Hematopoietic multipotent progenitor cell treated with erythropoietin and hydrocortisone succinate and interleukin-3 and kit ligand, for 4 days (in vitro differentiated cells): ENCODE measurements around the gene SVOPL.

Source experiments
- DNase-seq: peaks from one replicate; pipeline ENCODE4 v3.0.0-alpha.2; 2015

SVOPL gene

DNA sequence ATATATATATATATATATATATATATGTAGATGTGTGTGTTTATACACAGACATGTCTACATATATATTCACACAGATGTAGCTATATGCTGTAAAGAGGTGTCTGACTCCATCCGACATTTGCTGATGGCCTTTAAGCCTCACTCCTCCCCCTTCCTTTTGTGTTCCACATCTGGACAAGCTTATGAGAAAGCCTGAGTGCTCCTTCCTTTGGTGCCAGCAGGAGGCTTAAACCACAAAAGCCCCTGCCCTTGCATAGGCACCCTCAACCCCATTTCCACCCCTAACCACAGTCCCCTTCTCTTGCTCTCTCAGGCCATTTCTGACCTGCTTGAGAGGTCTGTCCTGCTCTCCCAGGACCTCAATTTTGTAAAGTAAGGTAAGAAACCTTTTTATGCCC lies 98.7 kb downstream of the SVOPL start:
- DNase-seq = peak; percentile 73

DNA sequence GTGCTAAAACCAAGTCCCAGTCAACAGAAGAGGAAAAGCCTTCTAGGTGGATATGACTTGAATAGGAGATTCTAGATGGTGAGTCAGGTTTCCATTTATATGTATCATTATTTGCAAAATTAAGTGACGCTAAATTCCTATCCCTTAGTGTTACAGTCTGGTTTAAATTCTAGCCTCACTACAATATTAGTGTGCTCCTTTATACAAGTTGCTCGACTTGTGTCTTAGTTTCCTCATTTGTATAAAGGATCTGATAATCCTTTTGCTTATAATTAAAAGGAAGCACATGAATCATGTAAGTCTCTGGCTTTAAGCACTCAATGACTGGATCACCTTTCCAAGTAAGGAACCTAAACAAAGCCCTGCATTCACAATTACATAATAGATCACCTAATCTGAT lies 105.7 kb downstream of the SVOPL start:
- DNase-seq = no peak

DNA sequence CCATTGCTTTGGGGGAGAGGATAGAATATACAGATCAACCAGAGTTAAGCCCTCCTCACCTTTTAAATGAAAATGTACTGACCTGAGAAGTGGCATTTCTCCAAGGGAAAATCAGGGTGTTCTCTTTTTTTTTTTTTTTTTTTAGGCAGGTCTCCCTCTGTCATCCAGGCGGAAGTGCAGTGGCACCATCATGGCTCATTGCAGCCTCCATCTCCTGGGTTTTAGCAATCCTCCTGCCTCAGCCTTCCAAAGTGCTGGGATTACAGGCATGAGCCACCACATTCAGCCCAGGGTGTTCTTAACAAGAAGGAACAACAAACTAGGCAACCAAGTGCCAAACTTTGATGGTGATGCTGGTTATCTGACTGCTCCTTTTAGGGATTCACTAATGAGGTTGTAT lies 111.0 kb downstream of the SVOPL start:
- no peak for DNase-seq

DNA sequence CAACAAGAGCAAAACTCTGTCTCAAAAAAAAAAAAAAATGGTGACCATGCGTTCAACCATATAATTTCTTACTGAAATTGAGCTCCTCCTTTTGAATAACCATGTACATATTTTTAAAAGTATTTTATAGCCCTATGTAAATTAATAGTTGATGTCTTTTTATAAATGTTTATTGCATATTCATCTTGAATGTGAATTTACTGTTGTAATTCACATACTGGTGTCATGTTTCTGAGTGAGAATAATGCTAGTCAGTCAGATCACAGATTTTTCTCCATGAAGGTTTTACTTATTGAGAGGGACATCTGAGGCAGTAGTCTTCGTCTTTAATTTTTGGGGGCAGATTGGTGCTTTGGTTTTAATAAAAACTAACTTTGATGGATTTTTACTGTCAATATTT lies 112.2 kb downstream of the SVOPL start:
- no peak for DNase-seq

DNA sequence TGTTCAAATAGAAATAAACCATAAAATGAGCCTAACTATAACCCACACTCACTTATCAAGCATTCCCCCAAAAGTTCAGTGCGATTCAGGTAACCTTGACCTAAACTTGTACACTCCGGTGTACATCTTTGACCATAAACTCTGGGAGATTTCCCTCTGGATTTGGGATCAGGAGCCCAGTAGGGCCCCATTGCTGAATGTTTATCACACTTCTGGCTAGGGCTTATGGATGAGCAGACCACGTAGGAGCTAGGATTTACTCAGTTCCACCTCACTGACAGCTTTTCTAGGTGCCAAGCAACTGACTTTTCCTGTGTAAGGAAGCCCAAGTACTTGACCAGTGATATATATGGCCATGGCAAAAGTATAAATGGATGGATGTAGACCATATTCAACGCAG lies 113.7 kb downstream of the SVOPL start:
- DNase-seq = no peak

DNA sequence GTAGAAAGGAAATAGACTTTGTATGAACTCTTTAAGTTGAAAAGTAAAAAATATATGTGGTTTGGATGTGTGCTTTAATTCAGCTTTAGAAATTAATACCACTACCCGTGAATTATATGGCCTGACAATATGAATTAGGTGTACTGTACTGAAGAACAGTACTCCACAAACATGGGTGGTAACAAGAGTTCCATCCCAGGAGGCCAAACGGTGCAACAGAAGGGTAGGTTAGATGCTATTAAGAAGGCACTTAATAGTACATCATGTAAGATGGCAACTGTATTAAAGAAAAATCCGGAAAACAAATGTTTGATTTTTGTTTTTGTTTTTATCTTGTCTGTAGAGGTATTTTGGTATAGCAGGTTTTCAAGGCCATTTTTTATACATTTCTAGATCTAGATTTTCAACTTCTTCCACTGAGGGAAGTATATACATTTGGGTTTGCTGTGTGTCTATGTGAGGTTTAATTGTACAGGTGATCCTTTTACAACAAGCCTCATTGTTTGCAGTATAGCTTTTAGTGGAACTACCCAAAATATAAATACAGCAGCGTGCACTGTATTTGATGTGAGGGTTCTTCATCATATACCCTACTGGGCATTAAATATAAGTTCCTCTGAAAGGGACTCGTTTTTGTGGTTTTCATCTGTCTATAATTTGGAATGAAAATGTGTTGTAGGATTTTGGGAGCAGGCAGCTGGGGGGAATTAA lies 115.7 kb downstream of the SVOPL start:
- DNase-seq = no peak

DNA sequence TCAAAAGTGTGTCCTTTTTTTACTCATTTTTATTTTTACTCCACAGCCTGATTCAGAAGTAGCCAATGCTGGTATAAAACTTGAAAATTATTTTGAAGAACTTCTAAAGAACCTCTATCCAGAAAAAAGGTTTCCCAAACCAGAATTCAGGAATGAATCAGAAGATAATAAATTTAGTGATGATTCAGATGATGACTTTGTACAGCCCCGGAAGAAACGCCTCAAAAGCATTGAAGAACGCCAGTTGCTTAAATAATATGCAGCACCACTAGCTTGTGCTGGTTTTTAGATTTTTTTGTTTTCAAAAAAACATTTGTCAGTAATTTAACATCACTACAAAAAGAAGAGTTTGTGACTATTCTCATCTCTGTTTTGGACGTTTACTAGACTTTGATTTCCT lies 116.5 kb downstream of the SVOPL start:
- no peak for DNase-seq

DNA sequence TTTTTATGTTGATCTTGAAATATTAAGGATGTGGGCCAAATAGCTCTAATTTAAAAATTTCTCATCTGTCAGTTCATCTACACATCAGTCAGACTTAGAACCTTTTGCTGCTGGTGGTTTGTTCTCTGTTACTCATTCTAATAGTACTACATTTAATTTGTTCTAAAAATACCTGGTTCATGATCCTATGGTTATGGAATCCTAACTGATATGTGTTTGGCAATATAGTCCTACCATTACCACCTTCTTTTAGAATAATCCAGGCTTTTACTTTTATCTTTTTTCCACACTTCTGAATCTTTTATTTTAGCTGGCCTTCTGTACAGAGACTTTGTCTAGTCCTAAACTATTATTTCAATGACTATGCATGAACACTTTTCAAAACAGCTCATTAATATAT lies 116.9 kb downstream of the SVOPL start:
- no peak for DNase-seq

DNA sequence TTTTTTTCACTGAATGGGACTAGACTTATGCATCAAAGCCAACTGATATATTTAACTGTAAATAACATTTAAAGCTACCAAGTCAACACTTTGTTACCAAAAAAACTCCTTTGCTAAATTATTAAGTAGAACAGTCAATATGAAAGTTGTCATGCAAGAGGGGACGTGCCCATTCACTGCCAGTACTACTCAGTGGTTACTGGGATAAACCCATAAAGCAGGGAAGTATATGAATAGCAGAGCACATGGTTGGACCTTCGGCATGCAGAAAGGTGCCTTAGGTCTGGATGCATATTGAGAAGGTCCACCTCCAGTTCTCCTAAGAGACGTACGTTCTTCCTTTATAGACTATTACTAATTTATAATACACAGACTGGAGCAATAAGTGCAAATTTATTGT lies 120.1 kb downstream of the SVOPL start:
- no peak for DNase-seq

DNA sequence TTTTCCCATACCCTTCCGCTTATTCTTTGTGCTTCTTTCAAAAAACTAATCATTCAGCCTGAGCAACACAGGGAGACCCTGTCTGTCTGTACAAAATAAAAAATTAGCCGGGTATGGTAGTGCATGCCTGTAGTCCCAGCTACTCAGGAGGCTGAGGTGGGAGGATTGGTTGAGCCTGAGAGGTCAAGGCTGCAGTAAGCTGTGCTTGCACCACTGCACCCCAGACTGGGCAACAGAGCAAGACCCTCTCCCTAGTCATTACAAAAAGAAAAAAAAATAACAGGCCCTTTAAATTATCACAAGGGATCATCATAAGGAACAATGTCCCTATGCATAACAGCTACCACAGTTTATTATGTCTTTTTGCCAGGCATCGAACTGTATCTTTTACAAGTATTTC lies 121.5 kb downstream of the SVOPL start:
- no peak for DNase-seq

DNA sequence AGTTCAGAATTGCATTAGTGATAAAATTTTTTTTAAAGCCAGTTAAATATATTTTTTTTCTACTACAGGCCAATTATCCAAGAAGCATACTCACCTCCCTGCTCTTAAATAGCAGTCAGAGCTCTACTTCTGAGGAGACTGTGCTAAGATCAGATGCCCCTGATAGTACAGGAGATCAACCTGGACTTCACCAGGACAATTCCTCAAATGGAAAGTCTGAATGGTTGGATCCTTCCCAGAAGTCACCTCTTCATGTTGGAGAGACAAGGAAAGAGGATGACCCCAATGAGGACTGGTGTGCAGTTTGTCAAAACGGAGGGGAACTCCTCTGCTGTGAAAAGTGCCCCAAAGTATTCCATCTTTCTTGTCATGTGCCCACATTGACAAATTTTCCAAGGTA lies 122.0 kb downstream of the SVOPL start:
- no peak for DNase-seq

DNA sequence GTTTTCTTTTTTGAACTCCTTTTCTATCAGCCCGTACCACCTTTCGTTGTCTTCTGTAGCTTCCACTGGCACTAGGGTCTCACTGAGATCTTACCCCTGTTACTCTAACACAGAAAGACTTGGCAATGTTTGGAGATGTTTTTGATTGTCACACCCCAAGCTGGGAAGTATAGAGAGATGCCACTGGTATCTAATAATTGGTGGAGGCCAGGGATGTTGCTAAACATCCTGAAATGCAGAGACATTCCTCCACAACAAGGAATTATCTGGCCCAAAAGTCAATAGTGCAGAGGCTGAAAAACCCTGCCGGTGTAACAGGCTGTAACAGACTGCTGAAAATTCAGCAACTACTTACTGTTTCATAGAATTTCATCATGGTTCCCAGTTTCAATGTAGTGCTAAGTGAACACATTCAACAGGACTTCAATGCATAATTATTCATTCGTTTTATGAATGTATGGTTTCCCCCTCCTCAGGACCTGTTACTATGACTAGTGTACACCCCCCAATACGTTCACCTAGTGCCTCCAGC lies 125.2 kb downstream of the SVOPL start:
- no peak for DNase-seq

DNA sequence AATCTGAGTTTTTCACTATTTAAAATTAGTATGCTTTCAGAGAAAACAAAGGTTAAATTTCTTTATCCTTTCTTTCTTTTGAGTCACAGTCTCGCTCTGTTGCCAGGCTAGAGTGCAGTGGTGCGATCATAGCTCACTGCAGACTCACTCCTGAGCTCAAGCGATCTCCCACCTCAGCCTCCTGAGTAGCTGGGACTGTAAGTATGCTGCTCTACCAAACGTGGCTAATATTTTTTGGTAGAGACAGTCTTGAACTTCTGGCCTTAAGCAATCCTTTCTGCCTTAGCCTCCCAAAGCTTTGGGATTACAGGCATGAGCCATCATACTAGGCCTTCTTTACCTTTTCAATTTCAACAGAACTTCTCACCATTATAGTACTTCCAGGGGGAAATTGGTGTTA lies 127.4 kb downstream of the SVOPL start:
- no peak for DNase-seq

DNA sequence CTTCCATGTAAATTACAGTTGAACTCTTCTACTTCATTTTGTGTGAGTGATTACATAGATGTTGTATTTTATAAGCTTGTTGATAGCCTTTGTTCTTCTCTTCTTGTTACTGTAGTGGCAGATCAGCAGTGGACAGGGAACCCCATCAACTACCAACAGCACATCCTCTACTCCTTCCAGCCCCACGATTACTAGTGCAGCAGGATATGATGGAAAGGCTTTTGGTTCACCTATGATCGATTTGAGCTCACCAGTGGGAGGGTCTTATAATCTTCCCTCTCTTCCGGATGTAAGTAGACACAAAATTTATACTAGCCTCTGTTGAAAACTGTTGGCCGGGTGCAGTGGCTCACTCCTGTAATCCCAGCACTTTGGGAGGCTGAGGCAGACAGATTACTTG lies 130.4 kb downstream of the SVOPL start:
- no peak for DNase-seq

DNA sequence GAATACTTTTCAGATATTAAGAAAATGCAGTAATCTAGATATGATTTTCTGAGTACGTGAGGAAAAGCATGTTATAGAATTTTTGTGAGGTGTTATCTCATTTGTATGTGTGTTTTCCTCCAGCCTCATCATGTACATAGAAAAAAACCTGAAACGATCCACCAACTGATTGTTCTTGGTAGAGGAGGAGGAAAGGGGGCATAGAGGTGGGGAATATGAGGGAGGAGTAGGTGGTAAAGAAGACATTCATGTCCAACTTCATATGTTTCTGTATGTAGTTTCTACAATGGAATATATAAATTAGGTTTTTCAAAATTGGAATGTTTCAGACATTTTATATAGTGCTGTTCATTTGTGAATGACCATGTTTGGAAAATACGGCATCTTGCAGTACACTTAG lies 131.7 kb downstream of the SVOPL start:
- no peak for DNase-seq

DNA sequence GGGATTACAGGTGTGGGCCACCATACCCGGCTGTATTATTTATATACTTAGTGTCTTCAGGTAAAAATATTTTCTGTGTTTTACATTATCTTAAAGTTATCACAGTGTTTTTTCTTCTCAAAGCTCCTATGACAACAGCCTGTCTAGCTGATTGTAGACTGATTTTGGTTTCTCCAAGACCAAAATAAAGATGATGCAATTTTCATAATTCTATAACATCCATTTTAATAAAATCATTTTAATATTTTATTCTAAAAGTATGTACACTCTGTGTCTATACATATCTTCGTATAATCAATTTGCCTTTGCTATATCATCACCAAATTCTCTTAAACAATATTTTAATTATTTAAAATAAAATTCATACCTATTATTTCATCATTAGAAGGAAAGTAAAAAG lies 132.5 kb downstream of the SVOPL start:
- no peak for DNase-seq

DNA sequence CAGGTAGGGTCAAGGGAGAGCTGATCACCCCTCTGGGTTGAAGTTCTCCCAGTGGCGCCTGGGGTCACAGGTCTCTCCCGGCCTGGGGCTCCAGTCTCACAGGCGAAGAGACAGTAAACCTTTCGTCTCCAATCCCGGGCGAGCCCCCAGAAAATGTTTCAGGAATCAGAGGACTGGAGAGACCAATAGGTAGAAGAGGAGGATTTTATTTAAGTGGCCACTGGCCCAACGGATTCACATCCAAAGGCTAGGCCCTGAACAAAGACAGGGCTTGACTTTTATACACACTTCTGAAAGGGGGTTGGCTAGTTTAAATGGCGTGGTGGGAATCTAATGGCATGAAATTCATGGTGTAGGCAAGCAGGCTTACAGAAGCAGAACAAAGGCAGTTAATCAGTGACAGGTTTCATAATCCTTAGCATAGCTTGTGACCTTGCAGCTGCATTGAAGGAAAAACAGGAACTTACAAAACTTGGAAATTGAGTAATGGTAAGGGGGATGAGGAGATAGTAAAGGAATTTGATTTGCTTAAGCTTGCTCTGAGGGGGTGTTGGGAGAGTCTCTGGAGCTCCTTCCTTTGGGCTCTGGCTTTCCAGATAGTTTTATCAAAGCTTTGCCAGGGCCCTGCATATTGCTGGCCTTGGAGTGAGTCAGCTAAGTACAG lies 135.6 kb downstream of the SVOPL start:
- DNase-seq = peak; percentile 65

DNA sequence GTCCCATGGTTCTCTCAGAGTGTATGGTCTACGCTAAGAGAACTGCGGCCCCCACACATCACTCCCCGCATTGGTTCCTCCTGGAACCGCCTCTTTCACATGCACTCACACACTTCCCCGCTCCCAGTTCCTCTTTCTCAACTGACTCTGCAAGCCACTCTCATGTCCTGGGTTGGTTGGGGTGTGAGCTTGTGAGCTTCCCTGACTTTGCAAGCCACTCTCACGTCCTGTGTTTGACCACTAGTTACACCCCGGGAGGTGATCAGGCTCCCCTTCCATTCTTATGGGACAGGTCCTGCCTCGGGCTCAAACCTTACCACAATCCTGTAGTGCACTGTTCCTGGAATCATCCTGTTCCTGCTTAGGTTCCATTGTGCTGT lies 136.1 kb downstream of the SVOPL start:
- peak; percentile 36 for DNase-seq

DNA sequence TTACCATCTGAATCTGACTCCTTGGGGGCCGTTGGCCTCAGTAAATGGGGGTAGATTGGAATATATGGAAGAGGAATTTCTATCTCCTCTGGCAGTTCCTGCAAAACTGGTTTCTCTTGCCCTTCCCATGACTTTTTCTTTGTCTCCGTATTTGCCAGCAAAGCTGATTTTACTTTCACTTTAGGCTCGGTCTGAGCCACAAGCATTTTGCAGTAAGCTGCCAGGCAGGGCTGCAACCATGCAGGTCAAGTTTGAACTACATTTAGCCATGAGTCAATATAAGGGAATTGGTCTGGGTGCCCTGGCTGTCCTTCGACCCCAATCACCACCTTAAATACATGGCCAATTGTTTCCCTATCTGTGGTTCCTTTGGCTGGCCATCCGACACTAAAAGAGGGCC lies 136.8 kb downstream of the SVOPL start:
- no peak for DNase-seq

DNA sequence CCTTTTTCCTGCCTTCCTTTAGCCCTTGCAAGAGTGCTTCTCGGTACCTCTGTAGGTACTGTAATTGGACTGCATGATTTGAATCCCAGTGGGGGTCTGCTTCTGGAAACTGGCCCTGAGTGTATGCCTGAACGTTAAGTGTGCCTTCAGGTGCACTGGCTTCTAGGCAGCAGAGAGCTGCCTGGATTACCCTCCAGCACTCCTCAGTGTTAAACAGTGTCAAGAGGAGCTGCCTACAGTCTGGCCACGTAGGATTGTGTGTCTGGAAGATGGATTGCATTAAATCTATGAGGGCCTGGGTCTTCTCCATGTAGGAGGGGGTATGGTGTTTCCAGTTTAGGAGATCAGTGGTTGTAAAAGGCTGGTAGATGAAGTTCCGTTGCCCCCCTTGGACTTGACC lies 137.4 kb downstream of the SVOPL start:
- no peak for DNase-seq

DNA sequence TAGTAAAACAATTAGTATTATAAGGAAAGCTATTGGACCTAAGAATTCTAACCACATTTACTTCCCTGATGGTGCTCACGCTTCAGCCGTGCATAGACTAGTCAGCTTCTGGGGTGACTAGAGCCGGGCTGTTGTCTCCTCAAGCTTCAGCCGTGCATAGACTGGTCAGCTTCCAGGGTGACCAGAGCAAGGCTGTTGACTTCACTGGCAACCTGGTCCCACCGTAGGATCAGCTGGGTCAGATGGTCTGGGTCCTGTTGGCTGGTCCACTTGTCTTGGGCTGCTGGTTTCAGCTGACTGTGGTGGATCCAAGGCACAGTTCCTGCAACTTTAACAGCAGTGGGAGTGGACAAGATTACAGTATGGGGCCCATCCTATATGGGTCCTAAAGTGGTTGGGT lies 141.7 kb downstream of the SVOPL start:
- DNase-seq = no peak

DNA sequence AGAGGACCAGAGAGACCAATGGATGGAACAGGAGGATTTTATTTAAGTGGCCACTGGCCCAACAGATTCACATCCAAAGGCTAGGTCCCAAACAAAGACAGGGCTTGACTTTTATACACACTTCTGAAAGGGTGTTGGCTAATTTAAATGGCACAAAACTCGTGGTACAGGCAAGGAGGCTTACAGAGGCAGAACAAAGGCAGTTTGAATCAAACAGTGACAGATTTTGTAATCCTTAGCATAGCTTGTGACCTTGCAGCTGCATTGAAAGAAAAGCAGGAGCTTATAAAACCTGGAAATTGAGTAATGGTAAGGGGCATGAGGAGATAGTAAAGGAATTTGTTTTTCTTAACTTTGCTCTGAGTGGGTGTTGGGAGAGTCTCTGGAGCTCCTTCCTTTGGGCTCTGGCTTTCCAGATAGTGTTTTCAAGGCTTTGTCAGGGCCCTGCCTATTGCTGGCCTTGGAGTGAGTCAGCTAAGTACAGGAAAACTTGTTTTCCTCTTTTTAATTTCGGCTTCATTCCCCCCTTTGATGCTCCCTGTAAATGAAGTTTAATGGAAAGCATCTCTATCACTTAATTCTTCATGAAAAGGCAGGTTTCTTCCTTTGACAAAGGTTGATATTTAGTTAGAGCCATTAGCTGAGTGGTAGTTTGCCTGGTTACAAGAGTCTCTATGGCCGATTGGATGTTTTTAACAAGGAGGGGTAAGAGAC lies 144.2 kb downstream of the SVOPL start:
- DNase-seq = peak; percentile 17

DNA sequence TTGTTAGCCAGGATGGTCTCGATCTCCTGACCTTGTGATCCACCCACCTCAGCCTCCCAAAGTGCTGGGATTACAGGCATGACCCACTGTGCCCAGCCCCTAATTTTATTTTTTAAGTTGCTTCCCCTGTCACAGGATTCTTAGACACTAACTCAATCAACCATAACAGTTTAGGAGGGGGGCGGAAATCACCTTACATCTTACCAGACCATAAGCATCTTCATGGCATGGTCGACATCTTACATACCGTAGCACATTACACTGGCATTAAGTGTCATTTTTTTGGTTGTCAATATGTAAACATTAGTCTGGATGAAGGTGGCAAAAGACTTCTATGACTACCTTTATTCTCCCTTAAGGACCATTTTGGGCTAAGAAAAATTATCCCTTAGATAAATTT lies 145.5 kb downstream of the SVOPL start:
- DNase-seq = no peak

DNA sequence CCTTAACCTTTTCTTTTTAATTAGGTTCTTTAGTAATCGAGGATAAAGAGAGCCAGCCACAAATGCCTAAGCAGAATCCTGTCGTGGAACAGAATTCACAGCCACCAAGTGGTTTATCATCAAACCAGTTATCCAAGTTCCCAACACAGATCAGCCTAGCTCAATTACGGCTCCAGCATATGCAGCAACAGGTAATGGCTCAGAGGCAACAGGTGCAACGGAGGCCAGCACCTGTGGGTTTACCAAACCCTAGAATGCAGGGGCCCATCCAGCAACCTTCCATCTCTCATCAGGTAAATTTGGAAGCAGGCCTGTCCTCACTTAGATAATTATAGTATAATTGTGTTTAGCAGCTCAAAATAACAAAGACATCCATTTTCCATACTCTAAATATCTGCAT lies 146.5 kb downstream of the SVOPL start:
- no peak for DNase-seq
